ENCODE data around the gene ZNF793.

The ZNF793 gene

GRCh38 chr19:37506387-37507166, at the start of gene ZNF793:
ZNF793 (plus strand) TSS chr19:37506939; CDS start chr19:37523440, 16,501 bp downstream.
- peak in 56 of 58 donors; percentile 41 to 97 (median 83) for DNase-seq

- DNase-seq = peak in 3 of 58 donors; percentile 1 to 12 (median 12)
Observed at GRCh38 chr19:37466277-37466797, 40.4 kb upstream of the ZNF793 start.

GRCh38 chr19:37466798-37467607, 39.7 kb upstream of the ZNF793 start, which contains the start of gene ZNF569:
ZNF569 (minus strand) TSS chr19:37467444; CDS start chr19:37444921, 22,523 bp downstream.
- DNase-seq = peak; percentile 49 to 95 (median 88)

GRCh38 chr19:37467608-37468090, 39.1 kb upstream of the ZNF793 start:
- peak in 2 of 58 donors; percentile 3 to 10 for DNase-seq

GRCh38 chr19:37468961-37469777, 37.6 kb upstream of the ZNF793 start, which contains the start of gene ZNF570:
ZNF570 (plus strand) TSS chr19:37469356; CDS start chr19:37470355, 999 bp downstream.
- DNase-seq = peak; percentile 52 to 94 (median 87)

- DNase-seq = no peak
Observed at GRCh38 chr19:37470216-37470615, 36.5 kb upstream of the ZNF793 start.

- DNase-seq = no peak
Observed at GRCh38 chr19:37472165-37472564, 34.6 kb upstream of the ZNF793 start.

GRCh38 chr19:37484406-37485168, 22.2 kb upstream of the ZNF793 start:
- DNase-seq = no peak

- no peak for DNase-seq
Observed at GRCh38 chr19:37492213-37492612, 14.5 kb upstream of the ZNF793 start.

- DNase-seq = peak in 4 of 58 donors; percentile 7 to 40 (median 22)
Observed at GRCh38 chr19:37505958-37506386, 767 bp upstream of the ZNF793 start.

- DNase-seq = peak in 2 of 58 donors; percentile 22 to 46
Observed at GRCh38 chr19:37507167-37507464, 377 bp downstream of the ZNF793 start.

- DNase-seq = no peak
Observed at GRCh38 chr19:37511186-37511585, 4.4 kb downstream of the ZNF793 start.

- DNase-seq = no peak
Observed at GRCh38 chr19:37511821-37512220, 5.1 kb downstream of the ZNF793 start.

GRCh38 chr19:37513397-37513796, 6.7 kb downstream of the ZNF793 start:
- no peak for DNase-seq

- DNase-seq = peak in 1 of 58 donors; percentile 0
Observed at GRCh38 chr19:37519890-37520289, 13.2 kb downstream of the ZNF793 start.

GRCh38 chr19:37537391-37537947, 30.7 kb downstream of the ZNF793 start:
- DNase-seq = no peak

- DNase-seq = peak in 3 of 58 donors; percentile 0 to 28 (median 1)
Observed at GRCh38 chr19:37551129-37551993, 44.6 kb downstream of the ZNF793 start.

- no peak for DNase-seq
Observed at GRCh38 chr19:37563518-37563917, 56.8 kb downstream of the ZNF793 start.

Data from anterior cingulate cortex (tissue), 58 donors.